Activated CD4-positive, alpha-beta T cell treated with anti-CD3 and anti-CD28 coated beads, Interleukin-2, amount 10 ng/mL, durations not matched to agents 24 days and 14 days (primary cell): Measurements from ENCODE around the gene SLC35F3. TPM values are rescaled to one million over a fixed set of nuclear protein-coding genes. Genes with fewer than 3 reads are reported as not detected.
"Not testable (repeated sequence)": the region's sequence is repeated elsewhere in the genome, so short reads cannot be mapped to it uniquely, and the experiment has no call there.

Experiments used
- DNase-seq: peaks from one replicate; pipeline ENCODE4 v3.0.0; 2022
- H3K27ac Mint-ChIP-seq: one replicate; pipeline ENCODE4 v1.8.0; 2022; ENCODE audit warnings: mild to moderate bottlenecking, mixed read lengths
- H3K27me3 Mint-ChIP-seq: one replicate; pipeline ENCODE4 v1.8.0; 2022; ENCODE audit warnings: mixed read lengths
- H3K36me3 Mint-ChIP-seq: one replicate; pipeline ENCODE4 v1.8.0; 2022; ENCODE audit warnings: low read depth, mild to moderate bottlenecking, mixed read lengths
- H3K4me1 Mint-ChIP-seq: one replicate; pipeline ENCODE4 v1.8.0; 2021; ENCODE audit warnings: mixed read lengths
- H3K4me3 Mint-ChIP-seq: one replicate; pipeline ENCODE4 v1.8.0; 2022; ENCODE audit warnings: mild to moderate bottlenecking, moderate library complexity, mixed read lengths
- H3K9me3 Mint-ChIP-seq: one replicate; pipeline ENCODE4 v1.8.0; 2021; ENCODE audit warnings: mixed read lengths
- intact Hi-C: fragments of 100-400 bp; cut with micrococcal nuclease; formaldehyde crosslinking; loops from one replicate; pipeline ENCODE4 v1.15.1; 2023
- total RNA-seq: library from RNA; stranded (reverse); gene quantifications from 2 replicates; pipeline ENCODE4 v1.2.3, GENCODE V29; 2022

The SLC35F3 gene
- total RNA-seq, 1 donor from 2014 or later, result 10.9 TPM

DNA sequence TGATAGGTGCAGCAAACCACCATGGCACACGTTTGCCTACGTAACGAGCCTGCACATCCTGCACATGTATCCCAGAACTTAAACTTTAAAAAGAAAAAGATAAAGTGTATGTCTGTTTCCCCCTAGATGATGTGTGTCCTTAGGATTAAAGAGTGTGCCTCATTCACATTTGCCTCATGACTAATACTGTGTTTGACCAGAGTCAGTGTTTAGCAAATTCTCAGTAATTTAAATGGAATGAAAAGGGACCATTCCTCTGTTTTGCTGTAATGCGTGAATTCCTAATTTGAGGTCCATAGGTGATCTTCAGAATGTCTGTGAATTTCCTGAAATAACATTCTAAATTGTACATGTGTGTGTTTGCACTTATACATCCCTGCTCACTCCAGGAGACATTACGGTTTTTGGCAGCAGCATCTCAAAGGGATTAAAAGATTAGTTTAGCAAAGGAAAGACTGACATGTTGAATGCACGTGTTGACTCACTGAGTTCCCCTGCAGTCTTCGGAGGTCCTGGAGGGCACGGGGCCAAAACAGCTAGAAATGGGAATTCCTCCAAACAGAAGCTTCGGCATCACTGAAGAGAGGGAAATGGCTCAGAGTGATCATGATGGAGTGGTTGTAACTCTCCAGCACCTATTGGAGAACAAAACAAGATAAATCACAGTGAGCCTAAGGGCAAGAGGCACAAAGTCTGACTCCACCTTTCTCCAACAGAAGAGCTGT is 19.1 kb upstream of the SLC35F3 start:
- Mint-ChIP-seq H3K9me3 (peaks cover 17% of the 10 kb centered on the region), H3K4me1 (no peaks in the 10 kb centered on the region), H3K27ac (no peak overlapping the region), H3K4me3 (no peak overlapping the region), H3K36me3 (no peaks in the 10 kb centered on the region), H3K27me3 (no peaks in the 10 kb centered on the region)
- intact Hi-C loops, result no loop called here
- peak; percentile 42 for DNase-seq

DNA sequence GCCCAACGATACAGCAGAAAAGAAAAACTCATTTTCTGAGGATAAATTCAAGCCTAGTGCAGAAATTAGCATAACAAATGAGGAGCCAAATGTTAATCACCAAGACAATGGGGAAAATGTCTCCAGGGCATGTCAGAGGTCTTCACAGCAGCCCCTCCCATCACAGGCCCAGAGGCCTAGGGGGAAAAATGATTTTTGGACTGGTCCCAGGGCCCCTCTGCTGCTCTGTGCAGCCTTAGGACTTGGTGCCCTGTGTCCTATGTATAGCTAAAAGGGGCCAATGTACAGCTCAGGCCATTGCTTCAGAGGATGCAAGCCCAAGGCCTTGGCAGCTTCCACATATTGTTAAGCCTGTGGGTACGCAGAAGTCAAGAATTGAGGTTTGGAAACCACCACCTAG is 13.3 kb upstream of the SLC35F3 start:
- DNase-seq, H3K27ac Mint-ChIP-seq, H3K36me3 Mint-ChIP-seq, intact Hi-C loops, H3K4me1 Mint-ChIP-seq, H3K27me3 Mint-ChIP-seq, H3K4me3 Mint-ChIP-seq: not testable (repeated sequence)
- peaks cover 22% of the 10 kb centered on the region for H3K9me3 Mint-ChIP-seq

DNA sequence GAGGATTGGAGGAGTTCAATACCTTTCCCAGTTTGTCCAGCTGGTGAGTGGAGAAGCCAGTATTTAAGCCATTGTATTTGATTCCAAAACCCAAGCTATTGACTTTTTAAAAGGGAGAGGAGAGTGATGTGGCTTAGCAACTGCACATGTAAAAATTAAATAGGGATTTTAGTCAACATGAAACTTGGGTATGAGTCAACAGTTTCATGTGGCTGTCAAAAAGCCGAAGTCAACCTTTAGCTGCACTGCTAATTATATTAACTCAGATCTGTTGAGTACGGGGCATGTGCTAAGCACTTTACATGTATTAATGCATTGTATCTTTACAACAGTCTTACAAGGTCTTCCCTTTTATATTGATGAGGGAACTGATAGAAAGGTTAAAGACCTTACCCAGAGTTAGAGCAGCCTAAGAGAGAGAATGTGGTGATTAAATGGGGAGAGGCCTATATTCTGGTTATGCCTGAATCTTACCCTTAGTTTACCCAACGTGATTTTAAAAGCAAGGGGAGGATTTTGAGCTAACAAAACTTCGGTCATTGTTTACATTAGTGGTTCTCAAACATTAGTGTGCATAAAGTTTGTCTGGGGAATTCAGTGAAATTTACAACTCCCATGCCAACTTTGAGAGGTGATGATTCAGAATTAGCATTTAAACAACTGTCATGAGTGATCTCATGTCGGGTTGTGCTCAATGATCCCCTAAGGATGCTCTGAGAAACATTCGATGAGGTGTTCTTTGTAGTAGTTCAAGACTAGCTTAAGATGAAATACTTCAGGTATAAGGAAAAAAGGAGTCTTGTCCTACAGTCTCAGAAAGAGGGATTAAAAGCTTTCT is 6.9 kb upstream of the SLC35F3 start:
- Mint-ChIP-seq H3K27ac (no peak overlapping the region), H3K27me3 (peaks cover 14% of the 10 kb centered on the region), H3K4me3 (no peak overlapping the region), H3K36me3 (no peaks in the 10 kb centered on the region), H3K4me1 (peaks cover 1% of the 10 kb centered on the region), H3K9me3 (peaks cover 13% of the 10 kb centered on the region)
- intact Hi-C loops, result no loop called here
- DNase-seq, result no peak

DNA sequence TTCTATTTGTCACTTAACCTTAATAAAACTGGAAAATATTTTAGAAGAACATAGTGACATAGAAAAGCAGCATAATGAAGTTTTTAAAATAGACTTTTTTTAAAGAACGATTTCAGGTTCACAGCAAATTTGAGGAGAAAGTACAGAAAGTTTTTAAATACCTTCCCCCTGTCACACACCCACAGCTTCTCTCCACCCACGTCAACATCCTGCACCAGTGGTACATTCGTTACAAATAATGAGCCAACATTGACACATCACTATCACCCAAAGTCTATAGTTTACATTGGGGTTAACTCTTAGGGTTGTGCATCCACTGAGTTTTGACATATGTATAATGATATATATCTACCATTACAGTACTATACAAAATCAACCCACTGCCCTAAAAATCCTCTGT is 3.0 kb upstream of the SLC35F3 start:
- no peak overlapping the region for H3K4me3 Mint-ChIP-seq
- H3K27me3 Mint-ChIP-seq, result peaks cover 41% of the 10 kb centered on the region
- peaks cover 3% of the 10 kb centered on the region for H3K4me1 Mint-ChIP-seq
- DNase-seq, result no peak
- no peak overlapping the region for H3K27ac Mint-ChIP-seq
- intact Hi-C loops, result no loop called here
- peaks cover 2% of the 10 kb centered on the region for H3K36me3 Mint-ChIP-seq
- H3K9me3 Mint-ChIP-seq, result peaks cover 12% of the 10 kb centered on the region

DNA sequence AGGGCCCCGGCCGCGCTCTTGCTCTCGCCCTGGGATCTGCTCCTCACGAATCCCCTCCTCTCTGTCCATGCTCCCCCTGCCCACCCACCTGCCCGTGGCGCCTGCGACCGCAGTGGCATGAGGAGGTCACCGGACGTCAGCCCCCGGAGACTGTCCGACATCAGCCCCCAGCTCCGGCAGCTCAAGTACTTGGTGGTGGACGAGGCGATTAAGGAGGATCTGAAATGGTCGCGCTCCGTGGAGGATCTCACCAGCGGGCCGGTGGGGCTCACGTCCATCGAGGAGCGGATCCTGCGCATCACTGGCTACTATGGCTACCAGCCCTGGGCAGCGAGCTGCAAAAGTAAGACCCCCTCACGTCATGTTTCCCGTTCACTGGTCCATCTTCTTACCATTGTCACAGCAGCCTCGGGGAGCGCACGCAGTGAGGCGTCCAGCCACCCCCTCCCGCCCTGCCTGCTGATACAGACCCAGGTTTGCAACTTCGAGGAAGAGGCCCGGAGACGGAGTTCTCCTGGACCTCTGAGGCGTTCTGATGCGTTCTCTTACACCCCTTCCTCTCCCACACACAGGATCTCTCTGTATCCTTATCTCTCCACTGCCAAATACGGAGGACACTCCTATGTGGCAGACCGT is 1.1 kb downstream of the SLC35F3 start:
- Mint-ChIP-seq H3K27me3 (peaks cover 45% of the 10 kb centered on the region), H3K36me3 (peaks cover 2% of the 10 kb centered on the region), H3K27ac (no peak overlapping the region), H3K9me3 (peaks cover 5% of the 10 kb centered on the region), H3K4me1 (peaks cover 2% of the 10 kb centered on the region), H3K4me3 (no peak overlapping the region)
- intact Hi-C loops, result no loop called here
- no peak for DNase-seq

DNA sequence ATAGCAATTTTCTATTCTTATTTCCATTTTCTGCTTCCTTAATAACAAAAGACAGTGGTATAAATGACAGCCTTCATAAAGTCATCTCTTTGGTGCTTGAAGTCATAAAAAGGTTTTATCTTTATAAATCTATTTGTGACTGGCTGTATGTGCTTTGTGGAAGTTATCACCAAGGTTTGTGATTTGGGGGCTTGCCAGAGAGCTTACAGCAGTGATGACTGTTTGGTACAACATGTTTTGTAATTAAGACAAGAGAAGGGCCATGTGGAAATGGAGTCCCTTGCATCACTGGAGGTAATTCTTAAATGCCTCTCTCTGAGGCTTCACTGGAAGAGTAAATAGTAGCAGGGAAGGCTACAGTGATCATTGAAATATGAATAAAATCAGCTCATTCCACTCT is 2.7 kb downstream of the SLC35F3 start:
- peaks cover 40% of the 10 kb centered on the region for H3K27me3 Mint-ChIP-seq
- peaks cover 2% of the 10 kb centered on the region for H3K4me1 Mint-ChIP-seq
- no peak overlapping the region for H3K4me3 Mint-ChIP-seq
- peaks cover 5% of the 10 kb centered on the region for H3K9me3 Mint-ChIP-seq
- no peak overlapping the region for H3K27ac Mint-ChIP-seq
- intact Hi-C loops, result no loop called here
- DNase-seq, result no peak
- H3K36me3 Mint-ChIP-seq, result peaks cover 2% of the 10 kb centered on the region

DNA sequence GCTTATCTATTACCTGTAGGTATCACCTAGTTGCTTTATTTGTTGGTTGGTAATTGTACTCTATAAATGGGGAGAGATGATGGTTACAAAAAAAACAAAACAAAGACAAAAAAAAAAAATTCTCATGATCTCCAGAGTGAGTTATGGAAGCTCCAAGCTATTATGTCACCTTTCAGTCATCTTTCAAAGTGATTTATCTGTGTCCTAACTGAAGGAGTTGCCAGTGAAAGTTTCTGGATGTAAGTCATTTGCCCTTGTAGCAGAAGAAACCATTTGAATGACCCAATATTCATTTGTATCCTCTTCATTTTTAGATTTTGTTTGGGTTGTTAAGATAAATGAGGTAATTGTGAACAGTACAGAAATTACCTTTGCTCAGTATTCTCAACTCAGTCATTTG is 3.6 kb downstream of the SLC35F3 start:
- peaks cover 2% of the 10 kb centered on the region for H3K4me1 Mint-ChIP-seq
- H3K9me3 Mint-ChIP-seq, result peaks cover 5% of the 10 kb centered on the region
- no peak overlapping the region for H3K4me3 Mint-ChIP-seq
- no peak for DNase-seq
- peaks cover 2% of the 10 kb centered on the region for H3K36me3 Mint-ChIP-seq
- intact Hi-C loops, result no loop called here
- H3K27me3 Mint-ChIP-seq, result peaks cover 33% of the 10 kb centered on the region
- no peak overlapping the region for H3K27ac Mint-ChIP-seq

DNA sequence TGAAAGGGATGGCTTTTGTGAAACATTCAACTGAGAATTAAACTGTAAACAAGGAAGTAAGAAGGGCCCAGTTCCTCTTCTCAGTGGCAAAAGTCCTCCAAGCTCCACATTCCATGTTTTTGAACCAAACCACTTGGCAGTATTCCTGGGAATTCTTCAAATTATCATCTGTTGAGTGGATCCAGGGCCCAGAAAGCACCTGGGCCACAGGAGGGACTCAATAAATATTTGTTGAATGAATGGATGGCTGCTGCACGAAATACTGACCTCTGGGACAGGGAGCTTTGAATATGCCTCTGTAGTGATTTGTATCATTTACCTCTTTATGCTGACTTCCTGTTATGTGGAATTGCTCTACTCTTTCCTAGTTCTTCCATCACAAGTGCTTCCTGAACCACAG is 4.7 kb downstream of the SLC35F3 start:
- no peak overlapping the region for H3K27ac Mint-ChIP-seq
- peaks cover 2% of the 10 kb centered on the region for H3K9me3 Mint-ChIP-seq
- peaks cover 2% of the 10 kb centered on the region for H3K36me3 Mint-ChIP-seq
- intact Hi-C loops, result no loop called here
- peaks cover under 1% of the 10 kb centered on the region for H3K4me1 Mint-ChIP-seq
- H3K27me3 Mint-ChIP-seq, result peaks cover 26% of the 10 kb centered on the region
- H3K4me3 Mint-ChIP-seq, result no peak overlapping the region
- DNase-seq, result no peak

DNA sequence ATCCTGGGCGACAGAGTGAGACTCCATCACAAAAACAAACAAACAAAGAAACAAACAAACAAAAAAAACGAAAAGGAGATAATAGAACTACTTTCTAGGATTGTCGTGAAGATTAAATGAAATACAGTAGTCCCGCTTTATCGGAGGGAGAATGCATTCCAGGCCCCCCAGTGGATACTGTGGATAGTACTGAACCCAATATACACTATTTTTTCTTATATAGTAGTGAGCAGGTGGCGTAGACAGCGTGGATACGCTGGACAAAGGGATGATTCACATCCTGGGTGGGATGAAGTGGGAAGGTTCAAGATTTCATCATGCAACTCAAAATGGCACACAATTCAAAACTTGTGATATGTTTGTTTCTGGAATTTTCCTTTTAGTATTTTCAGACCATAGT is 8.0 kb downstream of the SLC35F3 start:
- H3K27me3 Mint-ChIP-seq, result peaks cover 2% of the 10 kb centered on the region

DNA sequence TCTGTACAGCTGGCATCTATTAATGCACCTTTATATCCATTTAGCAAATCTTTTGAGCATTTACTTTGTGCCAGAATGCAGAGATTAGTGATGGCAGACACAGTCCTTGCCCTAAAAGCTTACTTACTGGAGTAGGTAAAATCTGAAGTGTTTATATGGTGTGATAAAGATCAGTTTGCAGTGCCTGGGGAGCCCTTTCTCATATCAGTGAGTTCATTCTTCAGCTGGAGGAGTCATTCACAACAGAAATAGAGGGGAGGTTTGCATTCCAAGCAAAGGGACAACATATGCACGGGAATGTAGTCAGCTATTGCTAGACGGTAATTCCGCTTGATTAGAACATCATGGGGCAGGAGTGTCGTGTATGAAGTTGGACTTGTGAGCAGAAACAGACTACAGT is 8.4 kb downstream of the SLC35F3 start:
- no peaks in the 10 kb centered on the region for H3K9me3 Mint-ChIP-seq
- H3K27me3 Mint-ChIP-seq, result peaks cover 2% of the 10 kb centered on the region
- DNase-seq, result no peak
- intact Hi-C loops, result no loop called here
- no peaks in the 10 kb centered on the region for H3K4me1 Mint-ChIP-seq
- no peaks in the 10 kb centered on the region for H3K36me3 Mint-ChIP-seq
- H3K4me3 Mint-ChIP-seq, result no peak overlapping the region
- no peak overlapping the region for H3K27ac Mint-ChIP-seq

More for the DNA sequence above, 8.0 kb downstream of the SLC35F3 start:
- no peaks in the 10 kb centered on the region for H3K36me3 Mint-ChIP-seq
- no peak overlapping the region for H3K27ac Mint-ChIP-seq
- DNase-seq, result no peak
- intact Hi-C loops, result no loop called here
- no peaks in the 10 kb centered on the region for H3K9me3 Mint-ChIP-seq
- no peaks in the 10 kb centered on the region for H3K4me1 Mint-ChIP-seq
- H3K4me3 Mint-ChIP-seq, result no peak overlapping the region

DNA sequence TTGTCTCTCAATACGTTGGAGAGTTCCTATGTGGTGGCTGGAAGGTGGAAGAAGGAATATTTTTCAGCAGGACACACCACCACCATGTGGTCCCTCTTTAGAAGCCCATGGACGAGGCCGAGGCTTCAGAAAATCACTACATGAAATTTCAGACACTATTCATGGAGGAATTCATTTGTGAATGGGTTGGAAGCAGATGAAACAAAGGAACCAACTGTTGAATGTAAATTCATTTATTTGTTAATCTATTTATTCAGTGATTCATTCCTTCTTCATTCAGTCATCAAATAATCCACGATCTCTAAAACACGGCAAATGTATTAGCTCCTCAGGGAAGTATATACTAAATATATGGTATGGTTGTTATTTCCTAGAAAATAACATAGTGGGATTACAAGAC is 12.2 kb downstream of the SLC35F3 start:
- Mint-ChIP-seq H3K27me3 (no peaks in the 10 kb centered on the region), H3K4me1 (no peaks in the 10 kb centered on the region), H3K36me3 (no peaks in the 10 kb centered on the region), H3K9me3 (no peaks in the 10 kb centered on the region), H3K4me3 (no peak overlapping the region), H3K27ac (no peak overlapping the region)
- no peak for DNase-seq
- intact Hi-C loops, result no loop called here

DNA sequence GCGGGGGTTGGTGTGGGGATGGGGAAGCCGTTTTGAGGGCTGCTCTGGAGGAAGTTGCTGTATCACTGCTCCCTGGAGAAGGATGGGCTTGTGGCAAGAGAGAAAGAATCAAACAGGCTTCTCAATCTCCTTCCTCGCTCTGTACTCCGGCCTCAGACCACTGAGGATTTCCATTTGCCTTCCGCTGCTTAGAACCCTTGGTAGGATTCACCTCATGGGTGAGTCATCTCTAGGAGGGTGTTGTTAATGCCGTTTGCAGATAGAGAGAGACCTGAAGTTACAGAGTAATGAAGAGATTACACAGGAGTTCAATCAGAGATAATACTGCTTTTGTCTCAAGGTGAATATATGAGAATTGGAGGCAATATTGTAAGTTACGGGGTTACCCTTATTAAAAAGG is 15.3 kb downstream of the SLC35F3 start:
- Mint-ChIP-seq H3K4me1 (no peaks in the 10 kb centered on the region), H3K9me3 (peaks cover 8% of the 10 kb centered on the region), H3K4me3 (no peak overlapping the region), H3K27ac (no peak overlapping the region), H3K27me3 (no peaks in the 10 kb centered on the region), H3K36me3 (no peaks in the 10 kb centered on the region)
- intact Hi-C loops, result no loop called here
- DNase-seq, result no peak

DNA sequence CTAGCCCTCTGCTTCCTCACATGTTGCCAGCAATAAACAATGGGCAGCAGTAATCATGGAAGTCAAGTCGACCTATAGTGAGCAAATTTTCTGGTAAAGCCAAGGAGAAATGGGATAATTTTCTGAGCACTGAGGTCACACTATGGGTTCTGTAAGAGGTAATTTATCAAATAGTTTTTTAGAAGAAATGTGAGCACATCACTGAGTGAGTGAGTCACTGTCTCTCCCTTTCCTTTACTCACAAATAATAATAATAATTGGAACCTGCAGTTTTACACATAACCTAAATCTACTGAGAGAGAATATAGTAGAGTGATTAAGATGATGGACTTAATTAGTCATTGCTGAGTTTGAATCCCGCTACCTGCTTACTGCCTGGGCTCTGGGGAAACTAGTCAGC is 23.6 kb downstream of the SLC35F3 start:
- intact Hi-C loops, result no loop called here
- no peaks in the 10 kb centered on the region for H3K4me1 Mint-ChIP-seq
- H3K27me3 Mint-ChIP-seq, result no peaks in the 10 kb centered on the region
- no peak for DNase-seq
- H3K36me3 Mint-ChIP-seq, result no peaks in the 10 kb centered on the region
- no peak overlapping the region for H3K27ac Mint-ChIP-seq
- no peak overlapping the region for H3K4me3 Mint-ChIP-seq
- peaks cover 8% of the 10 kb centered on the region for H3K9me3 Mint-ChIP-seq

DNA sequence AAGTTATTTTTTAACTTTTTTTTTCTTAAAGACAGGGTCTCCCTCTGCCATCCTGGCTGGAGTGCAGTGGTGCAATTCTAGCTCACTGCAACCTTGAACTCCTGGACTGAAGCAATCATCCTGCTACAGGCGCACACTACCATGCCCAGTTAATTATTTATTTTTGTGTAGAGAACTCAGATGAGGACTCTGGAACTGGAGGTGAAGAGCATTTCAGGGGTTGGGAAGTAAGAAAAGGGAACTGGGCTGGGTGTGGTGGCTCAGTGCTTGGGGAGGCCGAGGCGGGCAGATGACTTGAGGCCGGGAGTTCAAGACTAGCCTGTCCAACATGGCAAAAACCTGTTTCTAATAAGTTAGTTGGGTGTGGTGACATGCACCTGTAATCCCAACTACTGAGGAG is 28.9 kb downstream of the SLC35F3 start:
- Mint-ChIP-seq H3K4me3 (no peak overlapping the region), H3K4me1 (no peaks in the 10 kb centered on the region), H3K9me3 (no peaks in the 10 kb centered on the region), H3K36me3 (no peaks in the 10 kb centered on the region), H3K27me3 (no peaks in the 10 kb centered on the region), H3K27ac (no peak overlapping the region)
- intact Hi-C loops, result no loop called here
- DNase-seq, result no peak
